ENCODE data around the gene EFCAB5.
"Not testable (repeated sequence)": the region's sequence is repeated elsewhere in the genome, so short reads cannot be mapped to it uniquely, and the experiment has no call there.

EFCAB5 gene

GRCh38 chr17:29933379-29933778 is 8.1 kb upstream of the EFCAB5 start:
- peak in 4 of 58 donors; percentile 0 to 14 (median 2) for DNase-seq

GRCh38 chr17:29935909-29936308 is 5.5 kb upstream of the EFCAB5 start:
- not testable (repeated sequence) for DNase-seq

- DNase-seq: no peak
These were observed 4.7 kb upstream of the EFCAB5 start for GRCh38 chr17:29936724-29937123.

GRCh38 chr17:29945281-29945680 is 3.8 kb downstream of the EFCAB5 start:
- no peak for DNase-seq

- DNase-seq: no peak
These were observed 7.2 kb downstream of the EFCAB5 start for GRCh38 chr17:29948448-29949215.

GRCh38 chr17:29949696-29950095 is 8.3 kb downstream of the EFCAB5 start:
- DNase-seq: no peak

GRCh38 chr17:29954405-29954804 is 13.0 kb downstream of the EFCAB5 start:
- DNase-seq: no peak

GRCh38 chr17:29956225-29956624 is 14.8 kb downstream of the EFCAB5 start:
- DNase-seq: peak in 1 of 58 donors; percentile 0

GRCh38 chr17:29957488-29957887 is 16.1 kb downstream of the EFCAB5 start:
- DNase-seq: not testable (repeated sequence)

GRCh38 chr17:29958947-29959657 is 17.7 kb downstream of the EFCAB5 start:
- DNase-seq: no peak

GRCh38 chr17:29959658-29960337 is 18.4 kb downstream of the EFCAB5 start:
- DNase-seq: no peak

- DNase-seq: no peak
These were observed 21.2 kb downstream of the EFCAB5 start for GRCh38 chr17:29962656-29963055.

- no peak for DNase-seq
These were observed 26.8 kb downstream of the EFCAB5 start for GRCh38 chr17:29968271-29968670.

- no peak for DNase-seq
These were observed 30.8 kb downstream of the EFCAB5 start for GRCh38 chr17:29972277-29972676.

- no peak for DNase-seq
These were observed 31.6 kb downstream of the EFCAB5 start for GRCh38 chr17:29973005-29973404.

GRCh38 chr17:29977836-29978235 is 36.4 kb downstream of the EFCAB5 start:
- peak in 12 of 58 donors; percentile 0 to 37 (median 4) for DNase-seq

GRCh38 chr17:29980261-29980660 is 38.8 kb downstream of the EFCAB5 start:
- DNase-seq: no peak

- DNase-seq: no peak
These were observed 41.7 kb downstream of the EFCAB5 start for GRCh38 chr17:29982991-29983653.

GRCh38 chr17:29996458-29996857 is 55.0 kb downstream of the EFCAB5 start:
- no peak for DNase-seq

- no peak for DNase-seq
These were observed 58.7 kb downstream of the EFCAB5 start for GRCh38 chr17:30000001-30000754.

GRCh38 chr17:30000755-30001257 is 59.4 kb downstream of the EFCAB5 start:
- DNase-seq: no peak
